ENCODE results near the gene DENND5A.

DNA sequence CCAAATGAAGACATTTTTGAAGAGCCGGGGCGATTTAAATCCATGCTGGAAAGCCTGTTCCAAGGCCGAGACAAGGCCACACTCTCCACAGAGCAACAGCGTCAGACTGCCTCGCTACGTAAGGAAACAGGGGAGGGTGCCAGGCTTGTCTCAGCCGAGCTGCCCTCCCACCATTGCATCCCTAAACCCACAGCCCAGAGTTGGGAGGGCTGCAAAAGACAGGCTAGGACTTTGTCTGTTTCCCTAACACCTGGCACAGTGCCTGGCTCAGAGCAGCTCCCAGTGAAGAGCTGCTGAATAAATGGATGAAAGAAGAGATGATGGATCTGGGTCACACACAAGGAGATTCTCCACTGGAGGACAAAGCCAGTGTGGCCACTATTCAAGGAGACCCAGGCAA is 122.4 kb downstream of the DENND5A start:
- TF ChIP-seq CTCF (IDR thresholded peaks at IDR 0.05) = no peak
- no peak for TF ChIP-seq POLR2A (IDR thresholded peaks at IDR 0.05)

Measured in Peyer's patch (tissue), 4 donors.